Astrocyte (in vitro differentiated cells and primary cell): ENCODE results near the gene CPZ.
"Not testable (repeated sequence)": the region's sequence is repeated elsewhere in the genome, so short reads cannot be mapped to it uniquely, and the experiment has no call there.

Source experiments
- CTCF ChIP-seq: IDR thresholded peaks from 2 replicates; pipeline ENCODE4 v1.5.1; 2011; ENCODE audit warnings: low read depth, mild to moderate bottlenecking, inconsistent platforms, low read length, moderate library complexity; ENCODE audit not compliant: insufficient read depth
- EZH2 ChIP-seq: IDR thresholded peaks from 2 replicates; pipeline ENCODE4 v1.6.1; 2012; ENCODE audit warnings: mild to moderate bottlenecking, low read length, inconsistent platforms; ENCODE audit not compliant: insufficient read depth

DNA sequence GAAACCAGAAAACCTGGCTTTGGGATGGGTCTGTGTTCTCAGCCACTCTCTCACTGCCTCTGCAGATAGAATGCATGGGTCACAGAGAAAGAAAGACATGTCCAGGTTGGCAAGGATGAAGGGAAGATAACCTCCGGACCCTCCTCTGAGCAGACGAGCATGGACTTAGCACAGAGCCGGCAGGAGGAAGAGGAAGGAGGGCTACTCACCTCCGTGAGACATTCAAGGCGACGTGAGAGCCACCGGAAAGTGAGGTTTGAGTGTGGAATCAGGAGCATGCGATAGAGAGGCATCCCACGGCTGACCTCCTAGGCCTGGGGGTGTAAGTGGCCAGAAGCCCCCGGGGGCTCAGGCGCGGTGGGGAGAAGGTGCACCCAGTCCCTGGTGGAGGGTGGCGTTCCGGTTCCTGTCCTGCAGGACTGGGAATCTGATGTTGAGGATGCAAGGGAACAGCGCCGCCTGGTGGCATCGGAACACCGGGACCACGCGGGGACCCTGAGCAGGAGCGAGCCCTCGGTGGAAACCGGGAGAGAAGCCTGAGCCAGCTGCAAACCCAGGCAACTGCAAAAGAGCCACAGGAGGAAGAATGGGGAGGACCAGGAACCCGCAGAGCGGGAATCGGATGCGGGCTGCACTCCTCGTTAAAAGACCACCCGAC is 43.5 kb downstream of the CPZ start:
- not testable (repeated sequence) for TF ChIP-seq CTCF, EZH2
